Smooth muscle cell of trachea (primary cell): ENCODE data around the gene DSE. TPM values are rescaled to one million over a fixed set of nuclear protein-coding genes. Genes with fewer than 3 reads are reported as not detected.

Source experiments
- total RNA-seq: library from RNA; depleted of rRNA; stranded (reverse); fragments of >200 nt; gene quantifications from 2 replicates; pipeline ENCODE4 v1.2.1, GENCODE V29; 2014

Gene DSE
- total RNA-seq: 64.4 and 122 TPM in 2 replicates

DNA sequence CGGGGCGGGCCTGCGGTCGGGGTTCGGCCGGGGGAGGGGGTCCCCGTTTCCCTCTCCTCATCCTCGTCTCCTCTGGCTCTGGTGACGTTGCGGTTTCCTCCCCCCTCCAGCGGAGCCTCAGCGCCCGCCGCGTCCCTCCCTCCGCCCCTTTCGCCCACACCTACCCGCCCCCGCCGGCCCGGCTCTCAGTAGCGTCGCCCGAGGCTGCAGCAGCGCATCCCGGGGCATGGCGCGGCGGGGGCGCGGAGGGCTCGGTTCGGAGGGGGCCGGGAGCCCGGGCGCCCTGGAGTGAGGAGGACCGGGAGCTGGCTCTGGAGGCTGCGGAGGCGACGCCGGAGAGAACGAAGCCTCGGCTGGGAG lies at the start of gene DSE:
Gene DSE (plus strand): TSS at position 188 of the 360 bp plus-strand sequence. CDS start 28,304 bp downstream, outside the sequence.

DNA sequence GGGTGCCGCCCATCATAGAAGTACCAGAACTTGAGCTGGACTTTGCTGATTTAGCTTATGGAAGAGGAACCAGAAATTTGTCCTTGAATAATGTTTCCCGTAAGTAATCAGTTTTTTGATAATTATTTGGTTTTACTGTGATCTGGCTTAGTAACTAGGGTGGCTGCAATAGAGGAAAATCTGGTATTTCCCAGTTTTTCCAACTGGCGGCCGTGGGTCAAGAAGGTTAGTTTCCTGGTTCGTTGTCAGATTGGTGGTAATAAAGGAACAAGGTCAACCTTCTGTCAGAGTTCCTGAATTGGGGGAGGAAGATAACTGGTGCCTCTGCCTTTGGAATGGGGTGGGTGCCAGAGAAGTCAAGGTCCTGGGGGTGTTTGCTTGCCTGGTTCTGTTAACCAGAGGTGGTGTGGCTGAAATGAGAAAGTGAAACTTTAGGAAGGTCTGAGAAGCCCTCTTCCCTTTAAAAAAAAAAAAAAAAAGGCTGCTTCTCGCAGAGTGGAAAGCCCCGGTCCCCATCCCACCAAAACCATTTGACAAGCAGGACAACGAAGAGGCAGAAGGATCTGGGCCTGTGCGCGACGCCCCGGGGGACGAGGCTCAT lies 90.7 kb downstream of the DSE start, which contains the start of gene CALHM6:
Gene CALHM6 (plus strand): TSS at position 45 of the 601 bp plus-strand sequence. CDS start 555 bp downstream, at position 600.

Other genes with a start within 250 kb of the DSE start
- 5.2 and 9.9 TPM in 2 replicates for gene COL10A1, start 244.8 kb upstream of the DSE start, total RNA-seq
- gene TSPYL4, start 116.9 kb upstream of the DSE start, total RNA-seq: 6.3 and 10.5 TPM in 2 replicates
- gene TSPYL1, start 91.0 kb upstream of the DSE start, total RNA-seq: 75.6 and 110 TPM in 2 replicates
- 0.33 and 0.44 TPM in 2 replicates for gene CALHM6, start 90.4 kb downstream of the DSE start, total RNA-seq
- 5.5 and 6.3 TPM in 2 replicates for gene CALHM5, start 140.7 kb downstream of the DSE start, total RNA-seq
- gene TRAPPC3L, start 174.7 kb downstream of the DSE start, total RNA-seq: 0.15 and 0.17 TPM in 2 replicates
- gene CALHM4, start 182.8 kb downstream of the DSE start, total RNA-seq: not detected in 2 replicates
- gene RWDD1, start 200.6 kb downstream of the DSE start, total RNA-seq: 19.2 and 31.6 TPM in 2 replicates
- 0.15 and 0.17 TPM in 2 replicates for gene RSPH4A, start 245.5 kb downstream of the DSE start, total RNA-seq